Cerebellar cortex (tissue), 1 donor: ENCODE measurements around the gene OR1I1.

Experiments
- DNase-seq: peaks from one replicate; pipeline ENCODE4 v3.0.0-alpha.2; 2015; ENCODE audit warnings: low spot score

OR1I1 gene

DNA sequence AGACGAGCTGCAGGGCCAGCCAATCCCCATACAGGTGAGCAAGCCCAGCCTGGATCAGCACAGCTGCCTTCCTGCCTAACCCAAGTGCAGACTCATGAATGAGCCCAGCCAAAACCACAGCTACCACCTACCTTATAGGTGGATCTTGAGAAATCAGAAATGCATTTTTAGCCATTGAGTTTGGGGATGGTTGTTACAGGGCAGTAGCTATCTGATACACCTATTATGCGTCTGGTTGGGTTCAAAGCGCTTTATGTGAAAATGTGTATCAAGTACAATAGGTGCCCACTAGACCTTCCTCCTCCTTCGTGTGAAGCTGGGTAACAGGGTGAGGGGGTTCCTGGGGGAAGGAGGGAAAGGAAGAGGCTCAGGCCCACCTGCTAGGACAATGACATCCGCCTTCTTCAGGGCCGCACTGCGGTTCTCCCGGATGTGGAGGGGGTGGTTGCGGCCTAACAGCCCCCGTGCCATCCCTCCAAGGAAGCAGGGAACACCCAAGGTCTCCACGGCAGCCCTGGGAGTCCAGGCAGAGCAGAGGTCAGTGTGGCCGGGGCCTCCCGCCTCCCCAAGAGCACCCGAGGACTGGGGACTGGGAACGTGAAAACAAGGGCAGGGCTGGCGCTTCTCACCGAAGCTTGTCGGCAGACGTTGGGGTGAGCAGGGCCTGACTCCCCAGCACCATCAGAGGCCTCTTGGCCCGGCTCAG lies 36.9 kb downstream of the OR1I1 start:
- no peak for DNase-seq

DNA sequence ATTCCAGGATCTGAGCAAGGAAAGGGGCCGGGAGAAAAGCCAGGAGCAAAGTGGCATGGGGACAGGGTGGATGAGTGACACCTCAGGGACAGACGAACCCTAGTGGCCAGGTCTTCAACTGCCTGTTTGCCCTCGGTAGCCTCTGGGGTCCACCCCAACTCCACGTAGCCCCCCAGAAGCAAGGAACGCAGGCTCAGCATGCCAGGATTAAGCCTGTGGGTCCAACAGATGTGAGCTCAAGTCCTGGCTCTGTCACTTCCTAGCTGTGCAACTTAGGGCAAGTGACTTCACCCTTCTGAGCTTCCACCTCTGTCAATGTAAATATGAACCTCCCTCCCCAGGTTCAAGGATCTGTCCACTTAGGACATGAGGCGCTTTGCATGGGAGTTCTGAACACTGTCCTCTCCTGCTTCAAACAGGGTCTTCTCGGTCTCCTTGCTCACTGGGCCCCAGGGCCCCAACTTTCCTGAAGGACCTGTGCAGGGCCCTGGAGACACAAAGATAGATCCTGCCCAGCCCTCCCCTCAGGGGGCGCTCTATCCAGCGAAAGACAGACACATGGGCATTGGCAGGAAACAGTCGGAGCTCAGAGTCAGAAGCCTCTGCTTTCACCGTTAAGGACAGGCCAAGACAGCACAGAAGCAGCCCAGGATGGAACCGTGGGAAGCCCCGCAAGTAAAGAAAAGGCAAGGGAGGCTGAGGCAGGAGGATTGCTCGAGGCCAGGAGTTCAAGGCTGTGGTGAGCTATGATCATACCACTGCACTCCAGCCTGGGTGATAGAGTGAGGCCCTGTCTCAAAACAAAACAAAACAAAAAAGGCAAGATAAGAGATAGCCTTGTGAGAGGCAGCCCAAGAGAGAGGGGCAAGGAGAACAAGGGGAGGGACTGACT lies 38.4 kb downstream of the OR1I1 start:
- DNase-seq = no peak

DNA sequence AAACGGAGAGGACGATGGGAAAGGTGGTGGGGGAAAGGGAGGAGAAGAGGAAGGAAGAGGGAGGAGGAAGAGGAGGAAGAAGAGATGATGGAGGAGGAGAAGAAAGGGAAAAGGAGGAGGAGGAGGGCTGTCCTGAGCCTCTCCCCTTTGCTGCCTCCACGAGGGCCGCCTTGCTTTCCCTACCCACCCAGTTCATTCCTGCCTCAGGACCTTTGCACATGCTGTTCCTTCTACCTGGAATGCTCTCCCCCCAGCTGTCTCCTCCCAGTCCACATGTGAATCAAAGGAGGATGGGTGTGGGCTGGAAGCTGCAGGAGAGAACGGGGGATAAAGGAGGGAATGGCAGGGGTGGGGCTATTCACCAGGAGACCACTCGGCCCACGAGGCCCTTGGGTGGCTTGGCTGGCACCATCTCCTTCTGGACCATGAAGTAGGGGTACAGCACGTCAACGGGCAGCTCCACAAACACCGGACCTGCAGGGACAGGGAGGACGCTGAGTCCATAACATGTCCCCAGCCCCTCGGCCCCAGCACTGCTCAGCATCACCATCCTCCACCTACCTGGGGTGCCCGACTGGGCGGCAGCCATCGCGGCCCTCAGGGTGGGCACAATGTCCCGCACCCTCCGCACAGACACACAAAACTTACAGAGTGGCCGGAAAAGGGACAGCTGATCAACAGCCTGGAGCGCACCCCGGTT lies 40.5 kb downstream of the OR1I1 start:
- no peak for DNase-seq

DNA sequence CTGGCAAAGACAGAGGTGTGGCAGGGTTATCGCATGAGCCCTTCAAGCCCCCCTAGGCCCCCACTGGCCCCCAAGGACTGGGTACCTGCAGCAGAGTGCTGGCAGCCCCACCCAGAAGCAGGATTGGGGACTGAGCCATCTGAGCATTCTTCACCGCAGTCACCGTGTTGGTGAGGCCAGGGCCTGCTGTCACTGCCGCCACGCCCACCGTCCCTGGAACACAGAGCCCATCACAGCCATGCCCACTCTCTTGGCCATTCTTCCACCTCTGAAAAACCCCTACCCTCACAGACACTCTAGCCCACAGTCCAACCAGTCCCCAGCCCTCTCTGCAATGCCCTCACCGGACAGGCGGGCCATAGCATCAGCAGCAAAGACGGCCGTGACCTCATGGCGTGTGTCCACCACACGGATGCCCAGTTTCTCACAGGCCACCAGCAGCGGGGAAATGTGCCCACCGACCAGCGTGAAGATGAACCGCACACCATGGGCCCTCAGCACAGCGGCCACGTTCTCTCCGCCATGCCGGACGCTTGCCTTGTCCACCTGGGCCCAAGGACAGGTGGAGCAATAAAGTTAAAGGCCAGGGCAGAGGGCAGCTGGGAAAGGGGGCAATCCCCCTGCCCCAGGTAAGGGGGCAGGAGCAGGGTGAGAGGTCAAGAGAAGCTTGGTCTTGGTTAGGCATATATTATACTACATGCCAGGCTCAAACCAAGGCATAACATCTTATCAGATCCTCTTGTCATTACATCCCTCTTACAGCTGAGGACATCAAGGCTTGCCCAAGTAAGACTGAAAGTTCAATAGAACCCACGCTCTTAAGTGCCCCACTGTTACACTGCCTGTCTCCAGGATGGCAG lies 41.2 kb downstream of the OR1I1 start:
- no peak for DNase-seq

DNA sequence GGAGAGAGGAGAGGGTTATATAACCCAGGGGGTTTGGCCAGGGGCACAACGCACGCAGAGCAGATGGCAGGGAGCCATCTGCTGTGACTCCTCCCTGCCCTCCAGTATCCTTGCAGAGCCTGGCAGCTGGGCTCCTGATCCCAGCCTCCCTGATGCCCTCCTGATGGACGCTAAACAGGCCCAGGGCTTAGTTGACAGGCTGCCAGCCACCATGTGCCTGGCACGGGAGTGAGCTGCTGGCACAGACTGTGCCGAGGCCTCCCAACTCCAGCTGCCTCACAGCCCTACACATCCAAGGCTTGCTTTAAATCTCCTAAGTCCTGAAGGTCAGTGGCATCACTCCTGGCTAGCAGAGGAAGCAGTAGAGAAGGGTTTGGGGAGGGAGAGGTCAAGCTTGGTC lies 41.9 kb downstream of the OR1I1 start:
- no peak for DNase-seq

DNA sequence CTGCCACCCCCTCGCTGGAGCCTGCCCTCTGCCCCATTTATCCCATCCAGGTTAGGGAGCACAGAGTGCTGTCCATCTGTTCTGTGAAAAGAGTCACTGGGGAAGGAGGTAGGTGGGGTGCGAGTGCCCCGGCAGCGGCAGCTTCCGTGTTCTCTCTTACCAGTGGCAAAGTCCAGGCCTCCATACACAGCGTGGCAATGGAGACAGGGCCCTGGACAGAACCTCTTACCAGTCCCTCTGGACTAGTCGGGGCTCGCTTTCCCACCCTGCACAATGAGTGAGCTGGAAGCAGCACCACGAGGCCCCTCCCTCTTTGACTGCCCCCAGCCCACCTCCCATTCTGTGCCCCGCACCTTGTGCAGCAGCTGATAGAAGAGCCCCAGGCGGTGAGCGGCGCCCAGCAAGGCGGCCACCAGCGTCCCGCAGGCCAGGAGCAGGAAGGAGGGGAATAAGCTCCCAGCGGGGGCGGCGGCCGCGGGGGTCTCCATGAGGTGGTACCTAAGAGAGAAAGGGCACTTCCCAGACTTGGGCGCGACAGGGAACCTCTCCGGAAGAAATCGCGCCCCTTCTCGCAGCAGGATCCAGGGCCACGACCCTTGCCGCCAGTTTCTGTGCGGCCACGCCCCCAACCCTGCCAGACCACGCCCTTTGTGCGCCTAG lies 42.7 kb downstream of the OR1I1 start:
- no peak for DNase-seq

DNA sequence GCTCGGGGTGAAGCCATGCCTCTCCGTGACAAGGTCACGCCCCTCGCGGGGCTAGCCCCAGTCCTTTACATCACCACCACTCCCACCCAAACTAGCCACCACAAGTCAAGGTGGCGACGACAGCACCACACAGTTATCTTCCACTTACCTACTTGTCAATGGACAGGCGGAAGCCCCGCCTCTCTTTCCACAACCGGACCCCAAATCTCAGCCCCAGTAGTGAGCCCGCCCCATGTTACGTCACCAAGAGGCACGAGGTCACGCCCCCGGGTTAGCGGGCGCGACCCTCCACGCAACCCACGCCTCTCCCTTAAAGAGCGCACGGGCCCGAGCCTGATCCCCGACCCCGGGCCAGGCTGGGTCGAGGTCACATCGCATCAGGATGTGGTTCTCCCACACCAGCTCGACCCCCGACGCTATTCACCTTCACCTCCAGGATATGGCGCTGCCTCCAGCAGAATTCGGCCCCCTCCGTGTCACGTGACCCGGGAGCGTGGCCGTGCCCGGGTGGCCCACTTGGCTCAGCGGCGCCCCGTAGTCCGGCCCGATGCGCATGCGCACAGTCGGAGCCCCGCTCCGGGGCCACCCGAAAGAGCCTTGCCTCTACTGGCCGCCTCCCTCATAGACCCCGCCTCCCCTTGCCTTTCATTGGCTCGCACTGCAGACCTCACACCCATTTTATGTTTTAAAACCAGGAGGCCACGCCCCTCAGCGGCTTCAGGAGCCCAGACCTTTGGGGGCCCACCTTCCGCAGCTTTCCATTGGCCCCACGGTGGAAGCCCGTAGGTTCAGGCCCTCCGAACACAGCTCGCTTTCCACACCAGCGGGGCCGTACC lies 43.4 kb downstream of the OR1I1 start:
- peak; percentile 99 for DNase-seq

DNA sequence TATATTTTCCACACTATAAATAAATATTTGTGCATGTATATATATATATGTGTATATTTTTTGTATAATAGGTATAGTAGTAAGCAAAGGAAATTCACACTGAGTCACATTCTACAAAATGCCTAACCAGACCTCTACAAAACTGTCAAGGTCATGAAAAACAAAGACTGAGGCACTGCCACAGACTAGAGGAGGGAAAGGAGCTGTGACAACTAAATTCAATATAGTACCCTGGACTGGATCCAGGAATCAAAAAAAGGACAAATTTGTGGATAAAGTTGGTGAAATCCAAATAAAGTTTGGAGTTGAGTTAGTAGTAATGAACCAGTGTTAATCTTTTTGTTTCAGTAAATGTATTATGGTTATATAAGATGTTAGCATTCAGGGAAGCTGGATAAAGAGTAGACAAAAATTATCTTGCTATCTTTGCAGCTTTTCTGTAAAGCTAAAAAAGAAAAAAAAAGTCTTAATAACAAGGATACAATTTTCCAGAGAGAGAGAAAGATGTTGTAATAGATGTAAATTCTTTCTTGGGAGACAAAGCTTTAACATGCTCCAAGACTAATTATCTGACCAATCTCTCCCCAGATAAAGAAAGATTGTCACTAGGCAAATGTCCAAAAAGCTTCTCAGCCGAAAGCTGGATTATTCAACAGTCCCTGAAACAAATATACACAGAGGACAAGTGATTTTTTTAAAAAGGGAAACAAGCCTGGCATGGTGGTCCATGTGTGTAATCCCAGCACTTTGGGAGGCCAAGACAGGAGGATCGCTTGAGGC lies 44.3 kb downstream of the OR1I1 start:
- no peak for DNase-seq

DNA sequence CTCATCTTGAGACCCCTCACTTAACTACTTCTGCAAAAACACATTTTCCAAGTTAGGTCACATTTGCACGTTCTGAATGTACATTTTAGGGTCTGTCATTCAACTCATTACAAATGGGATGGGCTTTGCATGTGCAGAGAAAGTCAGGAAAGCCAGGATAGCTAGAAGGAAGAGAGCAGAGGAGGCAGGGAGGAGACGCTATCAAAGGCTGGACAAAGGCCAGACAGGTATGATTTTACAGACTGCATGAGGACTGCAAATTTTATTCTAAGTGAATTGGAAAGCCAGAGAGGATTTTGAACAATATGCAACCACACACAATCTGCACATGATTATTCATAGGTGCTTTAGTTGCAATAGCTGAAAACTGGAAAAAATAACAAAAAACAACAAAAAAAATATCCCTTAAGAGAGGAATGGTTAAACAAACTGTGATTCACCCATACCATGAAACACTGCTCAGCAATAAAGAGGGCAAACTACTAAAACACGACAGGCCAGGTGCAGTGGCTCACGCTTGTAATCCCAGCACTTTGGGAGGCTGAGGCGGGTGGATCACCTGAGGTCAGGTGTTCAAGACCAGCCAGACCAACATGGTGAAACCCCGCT lies 46.3 kb downstream of the OR1I1 start:
- DNase-seq = no peak

DNA sequence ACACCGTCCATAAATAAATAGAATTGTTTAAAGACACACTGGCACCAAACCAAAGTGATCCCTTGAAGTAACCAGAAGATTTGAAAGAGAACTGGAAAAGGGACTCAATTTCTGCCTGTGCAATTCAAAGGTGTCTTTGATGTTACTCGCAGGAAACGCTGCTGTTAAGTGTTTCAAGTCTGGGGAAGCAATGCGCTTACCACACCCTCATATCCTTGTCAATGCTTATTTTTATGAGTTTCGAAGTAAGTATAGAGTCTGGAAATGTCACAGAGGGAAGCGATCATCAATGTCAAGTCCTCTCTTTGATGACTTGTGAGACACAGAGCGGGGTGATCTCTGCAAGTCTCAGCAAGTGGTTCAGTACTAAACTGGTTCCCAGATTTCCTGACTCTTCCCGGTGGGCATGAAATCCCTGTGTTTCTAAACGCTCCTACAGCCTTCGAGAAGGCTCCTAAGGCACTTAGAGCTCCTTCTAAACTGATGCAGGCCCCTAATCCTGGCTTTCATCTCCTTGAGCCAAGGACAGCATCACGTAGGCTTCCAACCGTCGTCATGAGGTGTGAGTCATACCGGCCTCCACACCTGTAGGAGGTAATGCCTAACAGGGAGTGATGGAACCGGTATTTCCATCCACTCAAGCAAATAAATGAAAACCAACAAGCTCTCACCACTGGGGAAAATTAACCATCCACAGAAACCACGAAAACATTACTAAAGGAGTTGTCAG lies 48.0 kb downstream of the OR1I1 start:
- no peak for DNase-seq

DNA sequence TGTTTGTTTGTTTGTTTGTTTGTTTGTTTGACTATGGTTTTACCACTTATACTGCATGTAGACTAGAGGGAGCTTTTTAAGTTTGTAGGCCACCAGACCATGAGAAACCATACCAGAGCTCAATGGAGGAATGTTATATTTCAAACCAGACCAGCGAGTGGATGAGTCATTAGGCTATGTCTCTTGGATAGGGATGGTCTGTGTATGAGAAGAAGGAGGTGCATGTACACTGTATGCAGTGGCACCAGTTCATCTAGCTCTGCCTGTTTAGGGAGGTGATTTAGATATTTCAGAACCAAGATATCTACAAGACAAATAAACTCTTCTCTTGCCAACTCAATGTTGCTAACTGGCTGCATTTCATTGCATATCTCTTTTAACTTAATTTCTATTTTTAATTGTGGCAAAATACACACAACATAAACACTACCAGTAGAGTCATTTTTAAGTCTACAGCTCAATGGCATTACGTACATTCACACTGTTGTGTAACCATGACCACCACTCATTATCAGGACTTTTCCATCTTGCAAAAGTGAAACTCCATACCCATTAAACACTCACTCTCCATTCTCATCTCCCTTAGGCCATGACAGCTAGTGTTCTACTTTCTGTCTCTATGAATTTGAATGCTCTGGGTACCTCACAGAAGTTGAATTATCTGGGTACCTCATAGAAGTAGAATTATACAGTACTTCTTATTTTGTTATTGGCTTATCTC lies 54.4 kb downstream of the OR1I1 start:
- no peak for DNase-seq

DNA sequence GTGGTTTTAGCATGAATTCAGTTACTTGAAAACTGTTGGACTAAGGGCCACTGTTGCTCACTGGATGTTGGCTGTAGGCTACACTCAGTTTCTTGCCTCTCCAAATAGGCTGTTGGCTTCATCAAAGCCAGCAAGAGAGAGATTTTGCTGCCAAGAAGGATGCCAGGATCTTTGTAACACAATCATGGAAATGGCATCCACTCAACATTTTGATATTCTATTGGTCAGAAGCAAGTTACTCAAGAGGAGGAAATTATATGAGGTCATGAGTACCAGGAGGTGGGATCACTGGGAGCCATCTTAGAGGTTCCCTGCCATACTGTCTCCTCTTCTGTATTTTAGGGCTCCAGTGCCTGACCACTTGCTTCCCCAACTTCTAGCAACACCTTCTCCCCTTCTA lies 55.8 kb downstream of the OR1I1 start:
- no peak for DNase-seq

DNA sequence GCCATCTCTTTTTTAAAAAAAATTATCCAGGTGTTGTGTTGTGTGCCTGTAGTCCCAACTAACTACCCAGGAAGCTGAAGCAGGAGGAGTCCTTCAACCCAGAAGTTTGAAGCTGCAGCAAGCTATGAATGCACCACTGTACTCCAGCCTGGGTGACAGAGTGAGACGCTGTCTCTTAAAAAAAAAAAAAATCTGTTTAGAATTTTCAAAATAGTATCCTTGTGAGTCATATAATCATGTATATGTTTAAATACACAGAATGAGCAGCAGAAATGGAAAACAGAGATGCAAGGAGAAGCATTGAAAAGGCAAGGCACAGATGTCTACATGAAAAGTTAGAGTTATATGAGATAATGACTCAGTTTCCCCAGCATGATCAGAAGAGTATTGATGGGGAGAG lies 56.4 kb downstream of the OR1I1 start:
- no peak for DNase-seq

DNA sequence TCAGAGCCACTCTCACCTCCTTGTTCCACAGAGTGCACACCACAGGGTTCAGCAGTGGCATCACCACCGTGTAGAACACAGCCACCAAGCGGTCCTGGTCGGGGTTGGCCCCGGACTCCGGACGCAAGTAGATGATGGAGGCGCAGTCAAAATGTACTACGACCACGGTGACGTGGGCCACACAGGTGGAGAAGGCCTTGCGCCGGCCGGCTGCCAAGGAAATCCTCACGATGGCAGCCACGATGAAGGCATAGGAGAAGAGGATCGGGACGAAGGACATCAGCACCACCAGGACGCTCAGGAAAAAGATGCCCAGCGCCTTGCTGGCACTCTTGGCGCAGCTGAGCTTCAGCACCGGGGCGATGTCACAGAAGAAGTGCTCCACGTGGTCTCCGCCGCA lies 59.1 kb downstream of the OR1I1 start:
- no peak for DNase-seq

DNA sequence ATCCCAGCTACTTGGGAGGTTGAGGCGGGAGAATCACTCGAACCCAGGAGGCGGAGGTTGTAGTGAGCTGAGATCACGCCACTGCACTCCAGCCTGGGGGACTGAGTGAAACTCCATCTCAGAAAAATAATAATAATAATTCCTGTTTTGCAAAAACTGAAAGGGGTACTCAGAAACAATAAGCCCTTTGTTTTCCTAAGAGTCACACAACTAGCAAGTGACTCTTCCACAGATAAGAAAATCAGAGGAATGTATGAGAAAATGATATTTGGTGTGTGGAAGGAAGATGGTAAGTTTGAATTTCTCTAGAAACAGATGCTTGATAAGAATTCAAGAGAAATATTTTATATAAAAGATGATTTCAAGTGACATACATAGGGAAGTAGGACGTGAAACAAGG lies 60.3 kb downstream of the OR1I1 start:
- DNase-seq = no peak
